HepG2 (cell line): Measurements from ENCODE around the gene RUNDC1. TPM values are rescaled to one million over a fixed set of nuclear protein-coding genes. Genes with fewer than 3 reads are reported as not detected.

Source experiments
- AGO1 ChIP-seq: fragments of 200-400 bp; formaldehyde crosslinking; IDR thresholded peaks from 2 replicates; pipeline ENCODE4 v1.6.1; 2017; ENCODE audit warnings: mild to moderate bottlenecking, low read depth, low read length, moderate library complexity; ENCODE audit not compliant: poor library complexity, severe bottlenecking
- ARID2 ChIP-seq: sonication (generic); formaldehyde crosslinking; IDR thresholded peaks from 2 replicates; pipeline ENCODE4 v1.8.1; 2022; ENCODE audit warnings: mild to moderate bottlenecking, missing genetic modification reagents, borderline replicate concordance
- GABPB1 ChIP-seq: IDR thresholded peaks from 2 replicates; pipeline ENCODE4 v1.6.1; 2016; ENCODE audit warnings: mild to moderate bottlenecking, missing genetic modification reagents, moderate library complexity, missing compliant biosample characterization
- HDAC6 ChIP-seq: fragments of 200-600 bp; sonication (generic); IDR thresholded peaks from 2 replicates; pipeline ENCODE4 v1.7.0; 2017; ENCODE audit warnings: mild to moderate bottlenecking, antibody characterized with exemption, low read length, low read depth
- KAT2B ChIP-seq: fragments of 150-350 bp; IDR thresholded peaks from 2 replicates; pipeline ENCODE4 v1.6.1; 2014; ENCODE audit warnings: low read depth, low read length, borderline replicate concordance
- MTF2 ChIP-seq: sonication (generic); formaldehyde crosslinking; IDR thresholded peaks from 2 replicates; pipeline ENCODE4 v1.5.0; 2020; ENCODE audit warnings: missing genetic modification reagents, borderline replicate concordance
- NRL ChIP-seq: sonication (generic); formaldehyde crosslinking; IDR thresholded peaks from 2 replicates; pipeline ENCODE4 v1.5.0; 2020; ENCODE audit warnings: missing genetic modification reagents, mild to moderate bottlenecking, moderate library complexity, borderline replicate concordance
- RAD21 ChIP-seq: fragments of 450-650 bp; formaldehyde crosslinking; IDR thresholded peaks from 2 replicates; pipeline ENCODE4 v1.5.0; 2020; ENCODE audit warnings: mild to moderate bottlenecking
- RORA ChIP-seq: sonication (generic); formaldehyde crosslinking; IDR thresholded peaks from 2 replicates; pipeline ENCODE4 v1.5.0; 2020; ENCODE audit warnings: mild to moderate bottlenecking, missing genetic modification reagents, moderate library complexity
- SIN3B ChIP-seq: fragments of 150-350 bp; IDR thresholded peaks from 2 replicates; pipeline ENCODE4 v1.6.1; 2014; ENCODE audit warnings: low read length
- TRAFD1 ChIP-seq: sonication (generic); formaldehyde crosslinking; IDR thresholded peaks from 2 replicates; pipeline ENCODE4 v1.5.1; 2020; ENCODE audit warnings: missing genetic modification reagents, mild to moderate bottlenecking, borderline replicate concordance
- ZC3H13 ChIP-seq: sonication (generic); formaldehyde crosslinking; IDR thresholded peaks from 2 replicates; pipeline ENCODE4 v1.8.1; 2023; ENCODE audit warnings: mild to moderate bottlenecking, missing genetic modification reagents, moderate library complexity
- ZSCAN22 ChIP-seq: sonication (generic); formaldehyde crosslinking; IDR thresholded peaks from 2 replicates; pipeline ENCODE4 v1.4.0; 2020; ENCODE audit warnings: mild to moderate bottlenecking, missing genetic modification reagents
- polyA plus RNA-seq, 8 experiments: library from polyadenylated mRNA; depleted of rRNA in 3 of 8; stranded (reverse) in 7 of 8; unstranded in 1 of 8; fragments of >200 nt; fragmentation: Illumina TruSeq in 4 of 8; extraction: Trizol in 4 of 8; gene quantifications; 2 replicates each; pipeline versions ENCODE4 v1.2.1 to v1.2.3, GENCODE V29; 2011 to 2016; ENCODE audit warnings: low read depth in 4 of 8, missing spikeins in 1 of 8, mixed read lengths in 1 of 8; ENCODE audit not compliant: insufficient read depth in 1 of 8
- total RNA-seq, 5 experiments: library from RNA; depleted of rRNA; stranded (reverse); fragments of >200 nt; fragmentation: Illumina TruSeq; extraction: Trizol; gene quantifications; 2 replicates each; pipeline ENCODE4 v1.2.3, GENCODE V29; 2016; ENCODE audit warnings: low read depth in 1 of 5
- TF ChIP-seq, protein P1 (sequence below): sonication (generic); formaldehyde crosslinking; IDR thresholded peaks from 2 replicates; pipeline ENCODE4 v1.5.0; 2020; ENCODE audit warnings: missing genetic modification reagents
- TF ChIP-seq, protein P2 (sequence below): IDR thresholded peaks from 2 replicates; pipeline ENCODE4 v1.6.1; 2016; ENCODE audit warnings: control low read depth
- TF ChIP-seq, protein P3 (sequence below): sonication (generic); formaldehyde crosslinking; IDR thresholded peaks from 2 replicates; pipeline ENCODE4 v1.4.0; 2020; ENCODE audit warnings: missing genetic modification reagents

Gene RUNDC1
- total and polyA plus RNA-seq, 2 of the 13 experiments (the other 11 are each of a cell fraction or from before 2014, with no cell fraction given) = 10.3 to 11.4 TPM

GRCh38 chr17:42980766-42981397, 517 bp downstream of the RUNDC1 start (continued):
- peak; percentile 60; the same call in 1 of the 2 replicates for TF ChIP-seq NRL
- TF ChIP-seq ARID2 (CRISPR knock-in tag) = no peak
- peak; percentile 90 for TF ChIP-seq RAD21 (CRISPR knock-in tag)
- no peak for TF ChIP-seq HDAC6
- no peak; the same call in 1 of the 2 replicates for TF ChIP-seq MTF2 (CRISPR knock-in tag)
- TF ChIP-seq TRAFD1 (CRISPR knock-in tag) = 0 out of 2 replicates have a peak, but pooled peaks have one; percentile 78
- peak; percentile 65 for TF ChIP-seq AGO1
- TF ChIP-seq, protein P1, sequence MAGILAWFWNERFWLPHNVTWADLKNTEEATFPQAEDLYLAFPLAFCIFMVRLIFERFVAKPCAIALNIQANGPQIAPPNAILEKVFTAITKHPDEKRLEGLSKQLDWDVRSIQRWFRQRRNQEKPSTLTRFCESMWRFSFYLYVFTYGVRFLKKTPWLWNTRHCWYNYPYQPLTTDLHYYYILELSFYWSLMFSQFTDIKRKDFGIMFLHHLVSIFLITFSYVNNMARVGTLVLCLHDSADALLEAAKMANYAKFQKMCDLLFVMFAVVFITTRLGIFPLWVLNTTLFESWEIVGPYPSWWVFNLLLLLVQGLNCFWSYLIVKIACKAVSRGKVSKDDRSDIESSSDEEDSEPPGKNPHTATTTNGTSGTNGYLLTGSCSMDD (CRISPR knock-in tag) = no peak
- no peak for TF ChIP-seq SIN3B
- TF ChIP-seq, protein P2, sequence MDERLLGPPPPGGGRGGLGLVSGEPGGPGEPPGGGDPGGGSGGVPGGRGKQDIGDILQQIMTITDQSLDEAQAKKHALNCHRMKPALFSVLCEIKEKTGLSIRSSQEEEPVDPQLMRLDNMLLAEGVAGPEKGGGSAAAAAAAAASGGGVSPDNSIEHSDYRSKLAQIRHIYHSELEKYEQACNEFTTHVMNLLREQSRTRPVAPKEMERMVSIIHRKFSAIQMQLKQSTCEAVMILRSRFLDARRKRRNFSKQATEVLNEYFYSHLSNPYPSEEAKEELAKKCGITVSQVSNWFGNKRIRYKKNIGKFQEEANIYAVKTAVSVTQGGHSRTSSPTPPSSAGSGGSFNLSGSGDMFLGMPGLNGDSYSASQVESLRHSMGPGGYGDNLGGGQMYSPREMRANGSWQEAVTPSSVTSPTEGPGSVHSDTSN (CRISPR knock-in tag) = no peak
- TF ChIP-seq ZSCAN22 (CRISPR knock-in tag) = no peak
- TF ChIP-seq ZC3H13 = peak; percentile 7; the same call in 1 of the 2 replicates
- TF ChIP-seq KAT2B = no peak
- TF ChIP-seq RORA (CRISPR knock-in tag) = no peak
- TF ChIP-seq GABPB1 (CRISPR knock-in tag) = peak; percentile 75; the same call in 1 of the 2 replicates
- TF ChIP-seq, protein P3, sequence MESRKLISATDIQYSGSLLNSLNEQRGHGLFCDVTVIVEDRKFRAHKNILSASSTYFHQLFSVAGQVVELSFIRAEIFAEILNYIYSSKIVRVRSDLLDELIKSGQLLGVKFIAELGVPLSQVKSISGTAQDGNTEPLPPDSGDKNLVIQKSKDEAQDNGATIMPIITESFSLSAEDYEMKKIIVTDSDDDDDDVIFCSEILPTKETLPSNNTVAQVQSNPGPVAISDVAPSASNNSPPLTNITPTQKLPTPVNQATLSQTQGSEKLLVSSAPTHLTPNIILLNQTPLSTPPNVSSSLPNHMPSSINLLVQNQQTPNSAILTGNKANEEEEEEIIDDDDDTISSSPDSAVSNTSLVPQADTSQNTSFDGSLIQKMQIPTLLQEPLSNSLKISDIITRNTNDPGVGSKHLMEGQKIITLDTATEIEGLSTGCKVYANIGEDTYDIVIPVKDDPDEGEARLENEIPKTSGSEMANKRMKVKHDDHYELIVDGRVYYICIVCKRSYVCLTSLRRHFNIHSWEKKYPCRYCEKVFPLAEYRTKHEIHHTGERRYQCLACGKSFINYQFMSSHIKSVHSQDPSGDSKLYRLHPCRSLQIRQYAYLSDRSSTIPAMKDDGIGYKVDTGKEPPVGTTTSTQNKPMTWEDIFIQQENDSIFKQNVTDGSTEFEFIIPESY (CRISPR knock-in tag) = 0 out of 2 replicates have a peak, but pooled peaks have one; percentile 12
- TF ChIP-seq, all 625 proteins: peak for 188
